Thoracic aorta endothelial cell (primary cell): ENCODE data around the gene BOLA2. TPM values are rescaled to one million over a fixed set of nuclear protein-coding genes. Genes with fewer than 3 reads are reported as not detected.

Experiments used
- small RNA-seq: library from RNA; depleted of rRNA; stranded (forward); fragments of <200 nt; gene quantifications from one replicate; pipeline ENCODE3, GENCODE V24; 2012
- total RNA-seq: library from RNA; depleted of rRNA; stranded (reverse); fragments of >200 nt; gene quantifications from 2 replicates; pipeline ENCODE4 v1.2.3, GENCODE V29; 2012

Gene BOLA2
- 31.2 and 39.6 TPM in 2 replicates for total RNA-seq

GRCh38 chr16:29454269-29454668 lies at the start of gene BOLA2, which contains the start of gene SLX1B:
Gene BOLA2 (minus strand): TSS chr16:29454351. CDS start chr16:29454253, 98 bp downstream.
Gene SLX1B (plus strand): TSS chr16:29454533.

GRCh38 chr16:29459706-29460646 lies 5.8 kb upstream of the BOLA2 start, which contains the start of gene SULT1A4:
Gene SULT1A4 (plus strand): TSS chr16:29459913. CDS start chr16:29461386, 1,473 bp downstream.

Small RNA genes lying within 50 kb of the gene (small RNA-seq; reads per million reads assigned to genes)
- not detected for gene AC133555.2

Other genes with a start within 250 kb of the BOLA2 start
- 0.65 and 3.2 TPM in 2 replicates for gene NPIPB11, start 47.6 kb downstream of the BOLA2 start, total RNA-seq
- gene SLX1B, start 182 bp upstream of the BOLA2 start, total RNA-seq: 22.3 and 41.9 TPM in 2 replicates
- gene SULT1A4, start 5.6 kb upstream of the BOLA2 start, total RNA-seq: 3.7 and 11.6 TPM in 2 replicates
- gene NPIPB12, start 52.1 kb upstream of the BOLA2 start, total RNA-seq: 50.4 and 61.3 TPM in 2 replicates
- gene SPN, start 208.9 kb upstream of the BOLA2 start, total RNA-seq: not detected in 2 replicates
- gene QPRT, start 224.8 kb upstream of the BOLA2 start, total RNA-seq: 0.07 TPM in 1 of 2 replicates, not detected in the other